ENCODE measurements around the gene PDZRN3.

The PDZRN3 gene

DNA sequence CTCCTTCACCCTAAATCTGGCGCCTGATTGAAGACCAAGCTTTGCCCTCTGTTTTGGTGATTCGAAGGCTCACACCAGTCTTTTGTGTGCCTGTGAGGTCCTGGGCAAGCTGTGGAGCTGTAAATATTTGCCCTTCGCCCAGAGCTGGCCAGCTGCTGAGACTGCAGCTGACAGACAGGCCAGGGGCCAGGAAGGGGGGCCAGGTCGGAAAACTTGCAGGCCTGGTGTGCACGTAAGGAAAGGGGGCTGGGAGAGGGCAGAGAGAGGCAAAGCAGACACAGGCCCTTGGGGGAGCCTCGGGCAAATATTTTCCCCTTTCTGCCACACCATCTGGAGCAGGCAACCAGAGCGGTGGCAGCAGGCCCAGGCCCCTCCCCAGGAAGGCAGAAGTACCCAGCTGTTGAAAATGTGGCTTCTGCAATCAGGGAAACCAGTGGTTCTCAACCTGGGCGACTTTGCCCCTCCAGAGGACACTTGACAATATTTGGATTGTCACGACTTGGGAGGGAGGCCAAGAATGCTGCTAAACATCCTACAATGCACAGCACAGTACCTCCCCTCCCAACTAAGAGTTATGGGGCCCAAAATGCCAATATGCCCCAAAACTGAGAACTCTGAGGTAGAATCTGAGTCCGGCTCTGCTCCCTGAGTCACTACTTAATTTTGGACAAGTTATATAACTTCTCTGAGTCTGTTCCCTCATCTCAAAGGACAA is 2.5 kb downstream of the PDZRN3 start:
- no peak for DNase-seq

DNA sequence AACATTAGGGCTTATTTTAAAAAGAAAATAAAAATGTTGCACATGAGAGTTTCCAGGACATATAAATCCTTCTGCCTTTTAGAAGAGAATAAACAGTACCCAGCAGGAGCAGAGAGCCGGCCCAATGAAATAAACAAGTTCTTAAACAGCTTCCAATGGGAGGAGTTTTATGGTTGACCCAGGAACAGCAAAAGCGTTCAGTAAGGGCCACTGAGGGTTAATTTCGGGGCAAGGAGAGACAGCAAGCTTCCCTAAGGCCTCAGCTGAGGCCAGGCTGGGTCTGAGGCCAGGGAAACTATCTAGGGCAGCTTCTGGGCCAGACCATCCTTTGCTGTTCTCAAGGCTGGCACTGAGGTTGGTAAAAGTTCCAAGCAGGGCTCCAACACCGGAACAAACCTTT is 3.4 kb downstream of the PDZRN3 start:
- no peak for DNase-seq

DNA sequence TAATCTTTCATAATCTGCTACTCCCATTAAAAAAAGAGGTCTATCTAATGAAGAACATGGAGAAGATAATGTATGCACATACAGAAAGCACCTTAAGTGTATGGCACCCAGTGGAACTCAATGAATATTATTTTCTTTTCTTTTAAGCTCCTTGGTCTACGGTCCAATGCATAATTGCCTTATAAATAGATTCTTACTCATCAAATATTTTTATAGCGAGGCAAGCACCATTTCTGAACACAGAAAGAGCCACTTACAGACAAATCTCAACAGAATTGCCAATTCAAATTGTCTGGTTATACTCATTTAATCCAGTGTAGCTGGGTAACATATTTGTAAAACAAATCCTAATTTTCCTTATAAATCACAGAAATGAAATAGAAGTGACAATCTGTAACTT is 6.3 kb downstream of the PDZRN3 start:
- DNase-seq: no peak

DNA sequence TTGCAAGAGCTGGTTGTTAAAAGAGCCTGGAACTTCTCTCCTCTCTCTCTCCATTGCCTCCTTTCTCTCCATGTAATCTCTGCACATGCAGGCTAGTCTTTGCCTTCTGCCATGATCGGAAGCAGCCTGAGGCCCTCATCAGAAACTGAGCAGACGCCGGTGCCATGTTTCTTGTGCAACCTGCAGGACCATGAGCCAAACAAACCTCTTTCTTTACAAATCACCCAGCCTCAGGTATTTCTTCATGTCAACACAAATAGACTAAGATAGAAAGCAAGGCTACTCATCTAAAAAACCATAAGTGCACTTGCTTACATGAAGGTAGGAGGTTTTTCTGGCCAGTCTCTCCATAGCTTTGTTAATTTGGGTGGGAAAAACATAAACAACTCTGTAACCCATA is 8.7 kb downstream of the PDZRN3 start:
- DNase-seq: no peak

DNA sequence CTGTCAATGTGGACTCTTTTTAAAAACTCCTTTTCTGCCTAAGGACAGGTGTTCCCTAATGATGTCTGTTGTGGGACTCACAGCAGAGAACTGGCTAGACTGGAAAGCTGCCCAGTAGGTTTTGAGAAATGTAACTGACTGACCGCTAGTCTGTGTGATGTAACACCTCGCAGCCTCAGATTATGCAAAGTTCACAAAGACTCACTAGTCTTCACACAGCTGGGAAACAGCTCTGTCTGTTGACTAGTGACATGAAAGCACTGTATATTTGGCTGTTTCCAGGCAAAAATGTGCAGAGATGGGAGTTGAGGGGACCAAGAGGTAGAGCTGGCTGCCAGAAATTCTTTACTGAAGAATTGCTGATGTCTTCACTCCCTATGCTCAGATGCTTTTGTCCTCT is 10.3 kb downstream of the PDZRN3 start:
- DNase-seq: no peak

DNA sequence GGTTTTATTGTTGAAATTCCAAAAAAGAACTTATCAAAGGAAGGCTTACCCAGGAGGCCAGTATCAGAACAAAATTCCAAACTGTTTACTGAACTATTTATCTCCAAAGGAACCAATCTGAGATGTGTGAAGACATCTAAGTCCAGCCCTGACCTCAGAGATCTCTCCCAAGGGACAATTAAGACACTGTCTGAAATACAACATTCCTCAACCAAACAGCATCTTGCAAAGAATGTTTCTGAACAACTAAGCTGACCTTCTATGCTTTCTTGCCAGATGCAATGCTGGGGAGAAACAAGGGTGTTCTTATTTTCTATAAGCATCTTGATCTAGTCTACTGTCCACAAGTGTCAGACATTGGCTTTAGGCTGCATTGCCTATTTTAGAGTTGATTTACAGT is 13.6 kb downstream of the PDZRN3 start:
- DNase-seq: no peak

DNA sequence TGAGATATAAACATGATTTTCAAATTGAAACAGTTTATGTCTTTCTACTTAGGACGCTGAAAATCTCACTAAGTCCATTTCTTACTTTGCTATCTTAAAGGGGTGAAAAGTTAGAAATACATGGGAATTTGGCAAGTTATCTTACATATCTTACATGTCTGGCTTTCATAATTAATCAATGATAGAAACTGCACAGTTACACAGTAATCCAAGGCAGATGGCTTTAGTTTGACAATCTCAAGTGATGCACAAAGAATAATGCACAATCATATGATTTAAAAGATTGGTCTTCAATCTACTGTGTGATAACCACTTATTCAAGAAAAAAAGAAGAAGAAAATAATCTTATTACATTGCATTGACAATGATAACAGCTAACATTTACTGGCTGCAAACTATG is 14.2 kb downstream of the PDZRN3 start:
- DNase-seq: no peak

DNA sequence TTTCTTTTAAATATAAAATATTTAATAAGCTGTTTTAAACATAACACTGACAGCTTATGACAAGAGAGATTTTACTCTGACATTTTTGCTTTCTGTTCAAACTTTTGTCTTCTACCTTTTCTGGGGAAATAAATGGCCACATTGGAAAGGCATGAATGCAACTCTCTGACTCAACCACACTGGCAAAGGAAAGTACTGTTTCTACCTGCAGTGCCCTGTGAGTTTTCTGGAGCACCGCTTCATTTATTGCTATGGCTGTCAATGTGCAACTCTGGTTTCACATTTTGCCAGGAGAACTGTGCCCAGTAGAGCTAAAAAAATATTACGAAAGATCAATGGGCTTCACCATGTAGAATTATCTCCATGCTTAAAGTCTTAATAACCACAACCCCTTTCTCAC is 15.1 kb downstream of the PDZRN3 start:
- no peak for DNase-seq

DNA sequence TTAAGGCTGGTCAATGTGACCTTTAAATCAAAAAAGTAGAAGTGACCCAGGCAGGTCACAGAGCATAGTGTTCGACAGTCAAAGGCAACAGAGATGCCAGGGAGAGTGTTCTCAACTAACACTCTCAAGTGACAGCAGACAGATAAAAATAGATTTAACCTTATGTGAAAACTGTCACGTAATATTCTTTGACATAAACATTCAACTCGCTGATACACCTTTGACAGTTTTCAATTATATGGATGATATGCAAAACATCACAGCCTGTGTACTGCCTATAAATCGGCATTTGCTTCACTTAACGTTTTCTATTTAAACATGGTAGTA is 15.5 kb downstream of the PDZRN3 start:
- DNase-seq: no peak

DNA sequence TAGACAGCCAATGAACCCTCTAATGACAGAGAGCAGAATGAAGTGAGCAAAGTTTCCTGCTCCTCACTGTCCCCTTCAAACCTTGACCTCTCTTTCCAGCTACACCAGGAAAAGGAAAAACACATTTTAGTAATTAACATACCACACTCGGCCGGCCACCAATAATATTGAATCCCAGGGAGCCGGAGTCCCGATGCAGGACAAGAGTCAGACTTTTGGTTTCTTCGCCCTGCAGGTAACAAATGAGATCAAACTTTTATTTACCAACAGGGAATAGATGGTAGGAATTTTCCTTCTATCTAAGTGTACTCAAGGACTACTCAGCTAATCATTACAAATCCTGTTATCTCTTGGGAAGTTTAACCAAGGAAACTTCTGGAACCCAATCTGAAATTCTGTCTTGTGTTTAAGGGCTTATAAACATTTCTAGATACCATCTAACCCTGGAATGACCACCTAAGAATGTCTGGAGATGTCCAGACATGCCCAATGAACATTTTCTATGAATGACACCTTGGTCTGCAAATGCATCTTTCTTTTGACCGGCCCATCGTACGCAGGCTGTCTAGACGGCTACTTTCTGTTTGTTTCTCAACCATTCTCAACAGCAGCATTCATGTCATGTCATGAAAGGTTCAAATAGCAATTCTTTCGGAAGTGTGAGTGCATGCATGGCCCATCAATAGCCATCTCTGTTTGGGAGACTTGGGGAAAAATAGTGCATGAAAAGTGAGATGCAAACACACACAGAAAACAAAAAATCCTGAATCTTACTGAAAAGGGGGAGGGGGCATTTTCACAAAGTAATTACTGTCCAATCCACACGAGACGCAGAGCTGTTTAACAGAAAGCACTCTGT is 16.1 kb downstream of the PDZRN3 start:
- no peak for DNase-seq

DNA sequence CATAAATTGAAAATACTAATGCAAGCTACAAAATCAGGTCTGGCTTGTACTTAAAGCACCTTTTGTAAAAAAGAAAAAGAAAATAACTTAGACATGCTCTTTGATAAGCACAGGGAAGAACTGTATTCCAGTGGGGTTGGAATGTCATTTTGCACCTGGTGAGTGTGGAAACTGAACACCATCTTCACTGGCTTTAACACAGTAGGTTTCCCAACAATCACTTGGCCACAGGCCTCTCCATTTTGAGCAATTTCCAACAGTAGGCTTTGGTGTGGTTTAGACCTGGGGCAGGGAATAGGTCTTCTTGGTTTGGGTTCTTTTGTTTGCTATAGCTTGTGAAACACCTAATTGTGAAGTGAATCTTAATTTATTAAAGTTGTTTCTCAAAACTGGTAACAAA is 18.9 kb downstream of the PDZRN3 start:
- DNase-seq: no peak

DNA sequence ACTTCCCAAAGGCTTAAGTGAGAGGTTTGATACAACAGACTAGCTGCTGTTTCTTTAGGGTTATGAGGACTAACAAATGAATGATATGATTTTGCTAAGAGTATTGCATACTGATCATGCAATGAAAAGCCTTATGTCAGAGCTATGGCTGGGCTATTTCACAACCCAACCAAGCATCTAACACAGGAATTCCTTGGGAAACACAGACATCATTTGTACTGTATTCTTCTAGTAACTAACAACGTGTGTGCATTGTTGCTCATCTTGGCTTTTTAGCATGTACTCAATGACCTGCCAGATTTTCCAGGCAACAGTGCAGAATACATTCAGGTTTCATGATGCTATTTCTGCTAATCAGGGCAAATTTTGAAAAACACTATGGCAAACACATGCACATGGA is 19.3 kb downstream of the PDZRN3 start:
- DNase-seq: no peak

DNA sequence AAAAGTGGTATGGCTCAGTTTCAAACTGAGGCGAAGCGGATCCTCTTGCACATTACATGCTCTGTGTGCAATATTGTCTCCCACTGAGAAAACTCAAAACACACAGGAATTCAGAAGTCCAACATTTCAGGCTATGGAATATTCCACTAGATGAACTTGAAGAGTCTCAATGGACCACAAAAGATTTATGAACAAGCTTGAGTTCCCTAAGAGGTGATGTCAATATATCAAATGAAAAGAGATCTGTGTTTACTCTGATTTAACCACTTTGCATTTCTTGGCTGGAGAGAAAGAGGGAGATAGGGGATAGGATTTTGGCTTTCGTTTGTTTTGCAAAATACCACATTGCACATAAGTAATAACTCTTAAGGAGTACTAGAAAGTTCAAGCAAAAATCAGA is 20.3 kb downstream of the PDZRN3 start:
- no peak for DNase-seq

DNA sequence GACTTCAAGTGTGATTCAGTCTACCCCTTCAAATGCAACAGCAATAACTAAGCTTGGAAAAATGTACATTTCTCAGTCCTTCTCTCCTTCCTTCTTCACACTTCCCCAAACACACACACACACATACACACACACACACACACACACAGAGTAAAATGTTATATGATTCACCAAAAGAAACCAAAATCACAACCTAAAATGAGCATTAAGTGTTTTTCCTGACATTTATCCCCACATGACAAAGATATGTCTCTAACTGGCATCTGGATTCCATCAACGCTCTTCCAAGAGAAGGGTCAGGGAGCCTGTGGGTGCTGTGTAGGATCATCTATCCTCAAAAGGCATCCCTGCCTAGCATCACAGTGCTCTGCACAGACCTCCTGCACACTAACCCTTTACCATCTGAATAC is 21.0 kb downstream of the PDZRN3 start:
- no peak for DNase-seq

DNA sequence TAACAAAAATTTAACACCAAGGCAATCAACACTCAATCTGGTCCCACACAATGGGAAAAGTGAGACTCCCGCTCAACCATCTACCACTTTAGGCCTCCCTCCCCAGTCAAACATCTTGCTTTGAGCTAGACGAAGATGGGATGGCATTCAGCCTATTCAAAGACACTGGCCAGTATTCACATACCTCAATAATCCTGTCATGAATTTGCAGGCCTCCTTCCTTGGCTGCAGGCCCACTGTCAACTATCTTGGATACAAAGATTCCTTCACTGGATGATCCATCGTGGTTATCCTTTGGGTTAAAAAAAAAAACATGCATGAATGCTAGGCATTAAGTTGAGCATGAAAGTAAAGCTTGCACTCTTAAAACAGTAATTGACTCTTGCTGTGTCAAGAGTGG is 22.6 kb downstream of the PDZRN3 start:
- DNase-seq: no peak

DNA sequence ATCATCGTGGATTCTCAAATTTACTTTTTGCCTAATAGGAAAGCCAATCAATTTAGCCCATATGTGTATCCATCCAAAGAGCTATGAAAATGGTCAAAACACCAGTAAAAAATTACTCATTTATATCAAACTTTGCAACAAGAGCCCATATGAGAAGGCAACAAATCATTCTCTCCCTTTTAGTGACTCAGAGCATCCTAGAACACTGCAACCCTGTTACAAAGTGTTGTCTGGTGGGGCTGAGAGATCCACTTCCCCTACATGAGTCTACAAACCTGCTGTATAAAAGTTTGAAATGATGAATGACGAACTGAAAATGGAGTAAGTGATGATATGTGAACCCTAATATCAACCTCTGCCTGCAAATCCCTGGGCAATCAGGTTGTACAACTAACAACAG is 23.3 kb downstream of the PDZRN3 start:
- DNase-seq: no peak

DNA sequence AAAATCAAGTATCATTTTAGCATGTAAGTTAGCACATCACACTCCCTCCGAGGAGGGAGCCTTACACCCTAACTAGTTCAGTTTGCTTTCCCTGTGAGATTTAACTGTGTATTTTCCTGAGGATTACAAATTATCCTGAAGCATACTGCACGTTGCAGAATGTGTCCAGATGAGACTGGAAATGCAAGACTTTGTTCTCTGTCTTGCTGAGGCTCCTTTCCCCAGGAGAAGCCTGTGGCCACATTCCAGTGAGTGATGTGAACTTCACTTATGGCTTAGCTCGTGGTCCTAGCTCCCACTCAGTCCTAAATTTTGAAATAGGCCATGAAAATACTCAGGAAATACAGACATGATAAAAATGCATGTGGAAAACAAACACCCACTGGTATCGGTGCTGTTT is 23.7 kb downstream of the PDZRN3 start:
- DNase-seq: no peak

DNA sequence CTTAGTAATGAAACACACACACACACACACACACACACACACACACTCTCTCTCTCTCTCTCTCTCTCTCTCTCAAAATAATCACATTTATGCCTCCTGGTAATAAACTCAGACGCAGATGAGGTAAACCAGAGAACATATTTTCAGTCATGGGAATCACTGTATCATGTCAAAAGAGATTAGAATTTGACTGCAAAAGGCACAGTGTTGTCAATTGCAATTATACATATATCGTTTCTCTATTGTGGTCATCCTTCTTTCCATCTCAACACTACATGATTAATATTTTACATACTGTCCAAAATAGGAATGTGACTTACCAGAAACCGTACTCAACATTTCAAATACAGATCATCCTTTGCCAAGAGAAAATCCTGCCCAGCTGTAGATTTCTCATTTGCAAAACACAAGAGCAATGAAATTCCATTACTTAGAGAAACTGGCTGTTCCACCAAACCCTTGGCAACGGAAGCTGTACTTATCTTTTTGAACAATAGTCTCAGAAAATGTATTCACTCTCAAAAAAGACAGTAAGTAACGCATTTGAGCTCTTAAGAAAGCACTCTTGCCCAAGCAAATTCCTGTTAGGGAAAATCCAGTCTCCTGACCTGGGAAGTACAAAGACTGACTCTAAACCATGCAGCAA is 24.3 kb downstream of the PDZRN3 start:
- DNase-seq: no peak

DNA sequence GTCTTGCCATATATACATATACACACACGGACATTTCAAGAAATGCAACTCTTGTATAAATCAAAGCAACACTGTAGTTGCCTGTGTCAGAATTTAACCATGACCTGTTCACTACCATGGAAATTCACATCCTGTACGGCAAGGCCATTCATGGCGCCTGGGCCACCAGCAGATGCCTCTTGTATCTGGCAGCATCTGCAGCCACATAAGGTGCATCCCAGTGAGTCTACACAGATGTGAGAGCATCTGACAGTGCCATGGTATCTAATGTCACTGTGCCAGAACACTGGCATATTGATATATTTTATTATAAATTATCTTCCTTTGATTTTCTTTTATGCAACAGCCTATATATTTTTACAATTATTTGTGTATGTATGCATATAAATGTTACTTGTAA is 25.1 kb downstream of the PDZRN3 start:
- no peak for DNase-seq

DNA sequence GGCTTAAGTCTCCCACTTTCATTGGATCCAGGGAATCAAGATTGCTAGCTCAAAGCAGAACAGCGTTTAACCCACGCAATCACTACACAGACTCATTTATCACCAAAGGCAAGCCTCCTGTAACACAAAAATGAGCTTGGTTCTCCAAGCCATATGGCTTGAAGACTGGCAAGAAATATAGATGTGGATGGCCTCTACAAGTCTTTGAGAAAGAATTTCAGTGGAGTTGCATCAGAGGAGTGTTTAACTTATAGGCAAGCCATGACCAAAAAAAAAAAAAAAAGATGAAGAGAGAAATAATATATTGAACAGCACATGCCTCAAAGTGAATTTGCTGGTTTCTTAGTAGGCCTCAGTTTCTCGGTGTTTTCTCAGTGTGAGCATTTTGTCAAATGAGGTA is 27.3 kb downstream of the PDZRN3 start:
- no peak for DNase-seq

DNA sequence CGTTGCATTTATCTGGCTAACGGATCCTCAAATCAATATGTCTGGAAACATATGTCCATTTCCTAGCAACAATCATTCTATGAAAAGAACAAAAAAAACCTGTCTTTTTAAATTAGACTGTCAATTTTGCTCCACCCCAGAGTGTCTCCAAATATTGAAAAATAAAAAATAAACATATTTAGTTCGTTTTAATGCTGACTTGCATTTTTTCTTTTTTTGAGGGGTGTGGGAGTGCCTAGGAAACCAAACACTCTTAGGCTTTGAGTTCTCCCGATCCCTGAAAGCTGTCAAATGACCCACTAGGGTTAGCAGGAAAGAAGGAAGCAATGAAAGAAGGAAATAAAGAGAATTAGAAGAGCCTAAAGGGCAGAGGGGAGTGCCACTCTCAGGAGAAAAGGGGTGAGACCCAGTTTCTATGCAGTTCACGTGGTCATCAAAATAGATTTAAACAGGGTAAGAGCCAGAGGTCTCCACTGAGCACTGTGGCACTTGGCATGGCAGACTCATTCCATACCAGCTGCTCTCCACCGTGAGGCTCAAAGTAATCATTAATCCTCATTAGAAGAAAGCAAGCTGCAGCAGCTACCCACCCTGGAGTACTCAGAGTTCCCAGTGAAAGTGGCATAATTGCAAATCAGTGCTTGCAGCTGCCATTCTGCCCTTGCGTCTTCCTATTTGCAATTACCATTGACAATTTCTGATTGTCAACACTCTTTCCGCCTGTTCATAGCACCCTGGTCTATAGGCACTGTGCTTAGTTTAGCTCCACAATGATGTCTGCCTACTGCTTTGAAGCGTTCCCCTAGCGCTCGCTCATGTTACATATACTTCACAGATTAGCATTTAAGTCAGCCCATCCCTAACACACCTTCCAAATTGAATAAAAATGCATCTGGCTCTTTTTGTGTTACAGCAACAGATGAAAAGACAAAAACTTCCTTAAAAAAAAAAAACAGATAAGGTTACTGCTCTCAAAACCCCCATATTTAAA is 32.3 kb downstream of the PDZRN3 start:
- DNase-seq: no peak

DNA sequence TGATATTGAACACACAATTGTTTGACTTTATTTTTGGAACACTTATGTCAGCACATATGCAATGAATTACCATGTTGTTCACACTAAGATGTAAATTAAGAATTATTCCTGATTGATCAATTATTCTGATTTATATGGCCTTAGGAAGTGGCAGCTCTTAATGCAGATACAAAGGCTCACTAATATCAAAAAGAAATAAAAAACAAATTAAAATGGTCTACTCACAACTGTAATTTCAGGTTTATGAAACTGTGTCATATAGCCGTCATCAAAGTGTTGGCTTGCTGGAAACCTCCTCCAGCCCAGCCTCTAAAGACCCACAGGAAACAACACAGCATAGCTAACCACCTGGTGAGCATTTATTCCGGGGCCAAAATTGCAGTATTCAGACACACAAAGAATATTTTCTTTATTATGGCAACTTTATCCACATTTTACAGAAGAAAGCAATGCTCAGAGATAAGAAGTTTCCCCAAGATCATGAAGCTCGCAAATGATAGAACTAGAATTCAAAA is 33.4 kb downstream of the PDZRN3 start:
- no peak for DNase-seq

DNA sequence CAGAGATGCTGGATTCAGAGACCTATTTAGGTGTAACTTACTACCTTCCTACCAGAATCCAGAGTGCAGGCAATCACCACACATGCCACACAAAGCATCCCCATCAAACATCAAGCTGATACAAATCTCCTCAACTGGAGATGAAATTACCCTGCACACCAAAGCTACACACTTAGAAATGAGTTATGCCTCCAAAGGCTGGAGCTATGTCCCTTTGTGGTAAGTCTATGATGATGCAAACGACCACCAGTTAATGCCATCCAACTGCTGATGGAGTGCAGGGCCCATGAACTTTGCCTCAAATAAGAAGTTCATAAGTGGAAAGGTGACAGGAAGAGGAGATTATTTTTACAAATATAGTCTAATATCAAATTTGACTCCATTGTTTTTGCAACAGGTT is 38.1 kb downstream of the PDZRN3 start:
- DNase-seq: no peak
